Body of pancreas (tissue), 4 donors: ENCODE results near the gene RUFY1.
"Not testable (repeated sequence)": the region's sequence is repeated elsewhere in the genome, so short reads cannot be mapped to it uniquely, and the experiment has no call there.

ENCODE experiments used
- POLR2A ChIP-seq, 3 donors: fragments of 450-650 bp; IDR thresholded peaks; one replicate each; pipeline ENCODE4 v1.6.1; 2016; ENCODE audit warnings: antibody characterized with exemption in 3 of 3, mild to moderate bottlenecking in 2 of 3
- TF ChIP-seq, protein P1 (sequence below), 7 experiments: fragments of 450-650 bp in 4 of 7; fragments of 200-600 bp in 3 of 7; sonication (generic) in 3 of 7; IDR thresholded peaks; one replicate each; pipeline ENCODE4 v1.5.1; 2016 to 2019; ENCODE audit warnings: antibody characterized with exemption in 7 of 7

DNA sequence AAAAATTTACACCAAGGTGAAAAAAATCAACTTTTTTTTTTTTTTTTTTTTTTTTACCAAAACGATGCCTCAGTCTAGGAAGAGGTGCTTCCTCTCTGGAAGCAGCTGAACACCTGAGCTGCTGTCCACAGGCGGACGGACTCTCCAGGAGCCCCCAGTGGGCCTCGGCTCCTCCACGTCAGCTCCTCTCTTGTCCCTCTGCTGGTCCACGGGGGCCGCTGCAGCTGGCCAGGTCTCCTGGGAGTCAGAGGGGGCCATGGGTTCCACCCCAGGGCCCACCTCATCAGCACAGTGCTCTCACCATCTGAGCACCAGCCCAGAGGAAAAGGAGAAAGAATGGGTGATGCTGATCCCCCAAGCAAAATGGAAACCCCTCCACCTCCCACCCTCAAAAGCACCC, 32.6 kb upstream of the RUFY1 start:
- TF ChIP-seq, protein P1, sequence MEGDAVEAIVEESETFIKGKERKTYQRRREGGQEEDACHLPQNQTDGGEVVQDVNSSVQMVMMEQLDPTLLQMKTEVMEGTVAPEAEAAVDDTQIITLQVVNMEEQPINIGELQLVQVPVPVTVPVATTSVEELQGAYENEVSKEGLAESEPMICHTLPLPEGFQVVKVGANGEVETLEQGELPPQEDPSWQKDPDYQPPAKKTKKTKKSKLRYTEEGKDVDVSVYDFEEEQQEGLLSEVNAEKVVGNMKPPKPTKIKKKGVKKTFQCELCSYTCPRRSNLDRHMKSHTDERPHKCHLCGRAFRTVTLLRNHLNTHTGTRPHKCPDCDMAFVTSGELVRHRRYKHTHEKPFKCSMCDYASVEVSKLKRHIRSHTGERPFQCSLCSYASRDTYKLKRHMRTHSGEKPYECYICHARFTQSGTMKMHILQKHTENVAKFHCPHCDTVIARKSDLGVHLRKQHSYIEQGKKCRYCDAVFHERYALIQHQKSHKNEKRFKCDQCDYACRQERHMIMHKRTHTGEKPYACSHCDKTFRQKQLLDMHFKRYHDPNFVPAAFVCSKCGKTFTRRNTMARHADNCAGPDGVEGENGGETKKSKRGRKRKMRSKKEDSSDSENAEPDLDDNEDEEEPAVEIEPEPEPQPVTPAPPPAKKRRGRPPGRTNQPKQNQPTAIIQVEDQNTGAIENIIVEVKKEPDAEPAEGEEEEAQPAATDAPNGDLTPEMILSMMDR (IDR thresholded peaks at IDR 0.05) = not testable (repeated sequence)
- not testable (repeated sequence) for TF ChIP-seq POLR2A (IDR thresholded peaks at IDR 0.05)
